Measurements from ENCODE around the gene TOP2A.

- TF ChIP-seq POLR2AphosphoS5 (IDR thresholded peaks at IDR 0.05) (no peak), CTCF (IDR thresholded peaks at IDR 0.05) (no peak), EP300 (IDR thresholded peaks at IDR 0.05) (no peak)
Observed at GRCh38 chr17:40462343-40463121, 44.8 kb upstream of the TOP2A start.
